NB4 (cell line): Measurements from ENCODE around the gene CELSR1.

ENCODE experiments used
- CTCF ChIP-seq: IDR thresholded peaks from one replicate; pipeline ENCODE4 v1.5.1; 2012; ENCODE audit warnings: low read depth, low read length
- MAX ChIP-seq: IDR thresholded peaks from 2 replicates; pipeline ENCODE4 v1.6.1; 2011; ENCODE audit warnings: low read depth, low read length
- MYC ChIP-seq: IDR thresholded peaks from 2 replicates; pipeline ENCODE4 v1.6.1; 2011; ENCODE audit warnings: low read depth, low read length
- POLR2A ChIP-seq: IDR thresholded peaks from 2 replicates; pipeline ENCODE4 v1.6.1; 2011; ENCODE audit warnings: mild to moderate bottlenecking; ENCODE audit not compliant: insufficient read length; ENCODE audit errors: extremely low read depth

GRCh38 chr22:46472722-46473016 lies 64.8 kb downstream of the CELSR1 start:
- TF ChIP-seq CTCF (no peak), MYC (no peak), MAX (no peak), POLR2A (no peak)
